ENCODE measurements around the gene PHLDB1.
"Not testable (repeated sequence)": the region's sequence is repeated elsewhere in the genome, so short reads cannot be mapped to it uniquely, and the experiment has no call there.

PHLDB1 gene

DNA sequence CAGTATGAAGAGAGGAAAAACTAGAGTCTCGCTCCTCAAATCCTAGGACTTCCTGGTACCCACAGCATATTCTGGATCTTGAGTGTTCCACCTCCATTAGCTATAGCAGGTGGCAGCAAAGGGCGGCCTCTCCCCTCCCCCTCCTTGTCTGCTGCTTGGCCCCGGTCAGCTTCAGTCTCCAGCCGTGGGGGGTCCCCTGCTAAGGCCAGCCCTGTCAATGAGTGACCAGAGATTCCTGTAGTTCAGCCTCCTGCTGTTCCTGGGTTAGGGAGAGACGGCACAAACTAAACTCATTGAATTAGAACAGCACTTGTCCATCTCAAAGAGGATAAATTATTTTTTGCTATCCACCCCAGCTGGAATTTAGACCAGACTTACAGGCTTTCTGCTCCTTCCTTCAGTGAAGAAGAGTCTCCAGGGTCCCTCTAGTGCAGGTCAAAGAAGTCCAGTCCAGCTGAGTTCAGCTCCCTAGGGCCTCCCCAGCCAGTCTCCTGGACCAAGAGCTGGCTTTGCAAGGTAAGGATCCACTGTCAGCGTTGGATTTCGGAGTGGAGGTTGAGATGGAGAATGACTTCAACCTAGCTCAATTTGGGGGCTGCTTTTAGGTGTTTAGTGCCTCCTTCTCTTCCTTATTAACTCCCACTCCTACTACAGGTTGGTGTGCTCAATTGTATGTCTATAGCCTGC is 1.1 kb upstream of the PHLDB1 start:
- DNase-seq: no peak

DNA sequence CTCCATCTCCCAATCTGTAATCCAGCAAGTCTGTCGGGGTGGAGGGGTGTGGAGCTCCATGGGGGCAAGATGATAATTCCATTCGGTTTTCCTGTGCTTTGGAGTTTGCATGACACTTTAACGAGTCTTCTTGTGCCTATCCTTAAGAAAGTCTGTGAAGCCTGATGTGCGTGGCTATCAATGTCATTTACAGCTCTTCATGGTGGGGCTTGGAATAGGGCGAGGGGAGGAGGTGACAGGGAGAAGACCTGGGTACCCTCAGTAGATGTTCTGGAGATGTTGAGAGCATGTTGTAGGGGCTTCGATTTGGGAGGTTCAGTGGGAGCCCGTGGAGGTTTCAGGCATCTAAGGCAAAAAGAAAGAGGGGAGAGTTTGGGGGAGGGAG is 579 bp upstream of the PHLDB1 start:
- DNase-seq: no peak

DNA sequence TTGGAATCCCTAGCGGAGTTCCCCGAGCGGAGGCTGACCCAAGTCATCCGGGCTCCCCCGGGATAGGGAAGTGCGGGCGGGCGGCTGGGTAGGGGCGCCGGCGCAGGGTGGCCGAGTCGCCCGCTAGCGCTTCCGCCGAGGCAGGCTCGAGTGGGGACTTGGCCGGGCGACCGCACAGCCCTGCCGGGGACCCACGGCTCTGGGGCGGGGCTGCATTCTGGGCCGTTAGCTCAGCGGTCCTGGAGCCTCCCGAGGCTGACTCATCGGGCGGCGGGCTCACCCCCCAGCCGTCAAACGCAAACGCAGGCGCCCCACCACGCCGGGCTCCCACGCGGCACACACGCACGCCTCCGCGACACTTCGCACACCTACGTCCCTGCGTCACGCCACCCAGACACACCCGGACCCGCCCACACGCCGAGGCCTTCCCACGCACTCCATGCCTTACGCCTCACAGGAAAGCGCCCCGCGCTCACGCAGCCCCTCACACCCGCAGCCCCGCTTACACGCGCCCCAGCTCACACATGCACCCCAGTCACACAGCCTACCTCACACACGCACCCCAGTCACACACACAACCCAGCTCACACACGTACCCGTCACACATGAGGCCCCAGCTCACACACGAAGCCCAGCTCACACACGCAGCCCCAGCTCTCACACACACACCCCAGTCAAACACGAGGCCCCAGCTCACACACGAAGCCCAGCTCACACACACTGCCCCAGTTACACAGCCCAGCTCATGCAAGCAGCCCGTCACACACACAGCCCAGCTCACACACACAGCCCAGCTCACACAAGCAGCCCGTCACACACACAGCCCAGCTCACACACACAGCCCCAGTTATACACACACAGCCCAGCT is 1.2 kb downstream of the PHLDB1 start:
- no peak for DNase-seq

DNA sequence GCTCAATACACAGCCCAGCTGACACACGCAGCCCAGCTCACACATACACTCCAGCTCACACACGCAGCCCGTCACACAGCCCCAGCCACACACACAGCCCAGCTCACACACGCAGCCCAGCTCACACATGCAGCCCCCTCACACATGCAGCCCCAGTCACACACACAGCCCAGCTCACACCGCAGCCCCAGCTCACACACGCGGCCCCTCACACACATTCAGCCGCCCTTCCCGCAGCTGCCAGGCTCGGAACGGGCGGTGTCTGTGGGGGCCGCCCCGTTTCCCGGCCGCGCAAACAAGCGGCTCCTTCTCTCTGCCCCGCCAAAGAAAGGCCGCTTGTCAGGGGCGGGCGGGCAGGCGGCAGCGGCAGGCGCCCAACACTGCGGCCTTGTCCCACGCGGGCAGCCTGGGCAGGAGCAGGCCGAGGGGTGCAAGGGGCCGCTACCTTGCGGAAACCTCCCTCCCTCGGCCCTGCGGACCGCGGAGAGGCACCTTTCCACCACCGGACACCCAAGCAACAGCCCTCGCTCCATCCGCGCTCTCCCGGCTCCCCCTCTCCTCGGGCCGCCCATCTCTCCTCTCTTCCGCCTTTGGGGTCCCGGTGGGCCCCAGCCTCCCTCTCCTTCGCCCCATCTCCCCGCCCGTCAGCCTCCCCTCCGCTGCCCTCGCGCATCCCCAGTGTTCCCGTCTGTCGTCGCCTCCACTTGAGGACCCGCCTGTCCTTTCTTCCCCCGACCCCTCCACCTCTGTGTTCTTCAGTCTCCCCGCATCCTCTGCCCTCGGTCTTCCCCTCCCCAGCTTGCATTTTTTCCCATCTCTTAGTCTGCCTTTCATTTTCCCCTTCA is 2.2 kb downstream of the PHLDB1 start:
- no peak for DNase-seq

DNA sequence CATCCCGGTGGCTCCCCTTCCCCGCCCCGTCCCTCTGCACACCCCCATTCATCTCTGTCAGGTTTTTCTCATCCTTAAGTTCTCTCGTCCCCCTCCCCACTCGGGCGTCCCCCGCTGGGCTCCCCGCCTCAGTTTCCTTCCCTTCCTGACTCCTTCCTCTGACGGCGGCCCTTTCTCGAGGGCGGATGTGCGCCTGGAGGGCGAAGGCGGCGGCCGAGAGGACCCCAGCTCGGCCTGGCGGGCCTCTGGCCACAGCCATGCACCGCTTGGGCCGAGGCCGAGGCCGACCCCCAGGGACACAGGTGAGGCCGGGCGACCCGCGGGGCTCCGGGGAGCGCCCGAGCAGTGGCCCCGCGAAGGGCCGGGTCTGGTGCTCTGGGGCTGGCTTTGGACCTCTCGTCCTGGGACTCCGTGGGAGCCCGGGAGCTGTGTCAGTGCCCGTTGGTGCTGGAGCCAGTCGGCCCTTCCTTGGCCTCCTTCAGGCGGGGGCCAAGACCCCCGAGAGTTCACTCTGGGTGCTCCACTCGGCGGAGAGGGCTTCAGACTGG is 2.9 kb downstream of the PHLDB1 start:
- no peak for DNase-seq

DNA sequence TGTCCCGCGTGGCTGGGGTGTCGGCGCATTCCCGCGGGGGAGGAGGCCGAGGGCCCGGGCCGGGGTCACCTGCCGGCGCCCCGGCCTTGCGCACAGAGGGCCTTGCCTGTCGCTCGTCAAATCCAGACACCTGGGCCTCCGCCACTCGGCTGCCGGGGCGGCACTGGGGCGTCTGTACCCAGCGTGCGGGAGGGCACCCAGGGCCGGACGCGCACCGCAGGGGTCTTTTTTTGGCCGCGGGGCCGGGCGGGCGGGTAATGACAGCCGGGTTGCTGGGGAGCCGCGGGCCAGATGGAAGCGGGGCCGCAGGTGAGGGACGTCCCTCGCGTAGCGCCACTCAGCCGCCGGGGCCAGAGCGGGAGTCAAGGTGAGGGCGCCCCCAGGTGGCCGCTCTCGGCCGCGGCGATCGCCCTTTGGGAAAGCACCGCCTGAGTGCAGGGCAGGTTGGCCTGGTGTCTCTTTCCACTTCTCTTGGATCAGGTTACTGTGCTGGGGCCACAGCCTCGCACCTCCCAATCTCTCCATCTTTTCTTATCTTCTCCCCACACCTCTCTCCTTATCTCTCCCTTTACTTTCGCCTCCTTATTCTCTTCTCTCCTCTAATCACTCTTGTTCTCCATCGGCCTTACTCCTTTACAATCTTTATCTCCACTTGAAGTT is 3.5 kb downstream of the PHLDB1 start:
- no peak for DNase-seq

DNA sequence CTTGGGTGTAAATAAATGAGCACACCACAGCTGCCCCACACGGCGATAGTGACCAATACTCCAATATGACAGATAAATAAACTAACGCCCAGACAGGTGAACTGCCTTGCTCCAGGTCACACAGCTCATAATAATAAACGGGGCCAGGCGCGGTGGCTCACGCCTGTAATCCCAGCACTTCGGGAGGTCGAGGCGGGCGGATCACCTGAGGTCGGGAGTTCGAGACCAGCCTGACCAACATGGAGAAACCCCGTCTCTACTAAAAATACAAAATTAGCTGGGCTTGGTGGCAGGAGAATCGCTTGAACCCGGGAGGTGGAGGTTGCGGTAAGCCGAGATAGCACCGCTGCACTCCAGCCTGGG is 4.0 kb downstream of the PHLDB1 start:
- DNase-seq: not testable (repeated sequence)

DNA sequence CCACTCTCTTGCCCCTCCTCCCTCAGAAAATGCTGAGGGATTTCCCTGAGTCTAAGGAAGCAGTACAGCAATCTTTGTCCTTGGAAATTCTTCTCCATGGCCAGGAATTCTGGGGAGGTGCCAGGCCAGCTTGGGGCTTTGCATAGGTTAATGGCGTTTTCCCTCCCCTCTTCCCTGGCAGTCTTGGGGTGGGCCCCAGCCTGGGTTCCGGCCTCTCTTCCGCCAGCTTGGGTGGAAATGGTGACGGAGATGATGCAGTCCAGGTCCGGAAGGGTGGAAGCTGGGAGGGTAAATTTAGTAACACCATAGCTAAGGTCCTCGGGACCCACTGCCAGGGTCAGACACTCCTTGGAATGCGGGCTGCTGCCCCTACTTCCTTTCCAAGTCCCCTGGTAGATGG is 5.0 kb downstream of the PHLDB1 start:
- no peak for DNase-seq

DNA sequence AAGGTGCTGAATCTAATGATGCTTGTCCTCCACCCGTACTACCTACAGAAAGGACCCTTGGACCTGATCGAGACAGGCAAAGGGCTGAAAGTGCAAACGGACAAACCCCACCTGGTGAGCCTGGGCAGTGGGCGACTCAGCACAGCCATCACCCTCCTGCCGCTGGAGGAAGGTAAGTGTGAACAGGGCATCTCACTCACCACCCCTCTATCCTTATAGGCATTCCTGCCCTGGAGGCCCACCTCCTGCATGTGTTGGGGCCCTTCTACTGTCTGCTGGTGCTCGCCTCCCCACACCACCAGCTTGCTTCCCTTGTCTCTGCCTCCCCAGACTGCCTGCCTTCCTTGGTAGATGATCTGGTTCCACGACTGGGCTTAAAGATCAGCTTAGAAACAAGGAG is 7.1 kb downstream of the PHLDB1 start:
- no peak for DNase-seq

DNA sequence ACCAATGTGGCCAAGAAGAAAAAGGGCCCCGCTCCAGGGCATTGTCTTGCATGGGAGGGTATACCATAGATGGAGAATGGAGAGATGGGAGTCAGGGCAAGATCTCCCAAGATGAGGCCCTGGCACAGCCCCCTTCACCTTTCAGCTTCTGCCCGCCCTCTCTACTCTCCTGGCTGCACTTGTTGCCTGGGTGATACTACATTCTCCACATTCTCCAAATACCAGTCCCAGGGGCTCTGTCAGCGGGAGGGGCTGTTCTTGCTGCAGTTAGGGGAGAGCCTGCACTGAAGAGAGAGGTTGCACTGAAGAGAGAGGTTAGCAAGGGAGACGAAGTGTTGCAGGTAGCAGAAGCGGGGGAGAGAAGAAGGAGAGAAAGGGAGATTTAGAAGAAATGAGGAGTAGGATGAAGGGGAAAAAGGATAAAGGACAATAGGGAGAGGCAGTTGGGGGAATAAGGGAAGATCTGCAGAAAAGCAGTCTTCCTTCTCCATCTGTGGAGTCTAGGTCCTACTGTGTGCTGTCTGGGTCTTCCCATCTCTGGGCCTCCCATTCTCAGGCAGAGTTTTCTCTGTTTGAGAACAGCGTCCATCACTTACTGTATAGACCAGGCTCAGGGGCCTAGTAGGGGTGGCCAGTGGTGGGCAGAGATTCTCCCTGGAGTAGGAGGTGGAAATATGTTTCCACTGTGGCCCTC is 8.0 kb downstream of the PHLDB1 start:
- no peak for DNase-seq

DNA sequence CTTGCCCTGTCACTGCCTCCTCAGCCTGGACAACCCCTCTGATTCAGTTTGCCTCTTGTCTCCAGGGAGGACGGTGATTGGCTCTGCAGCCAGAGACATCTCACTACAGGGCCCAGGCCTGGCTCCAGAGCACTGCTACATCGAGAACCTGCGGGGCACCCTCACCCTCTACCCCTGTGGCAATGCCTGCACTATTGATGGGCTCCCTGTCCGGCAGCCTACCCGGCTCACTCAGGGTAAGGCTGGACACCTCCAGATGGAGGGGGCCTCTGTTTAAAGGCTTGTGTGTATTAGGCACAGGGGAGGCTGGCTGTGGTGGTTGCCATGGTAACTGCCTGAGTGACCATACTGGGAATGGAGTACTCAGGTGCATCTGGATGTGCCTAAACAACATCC is 8.6 kb downstream of the PHLDB1 start:
- no peak for DNase-seq

DNA sequence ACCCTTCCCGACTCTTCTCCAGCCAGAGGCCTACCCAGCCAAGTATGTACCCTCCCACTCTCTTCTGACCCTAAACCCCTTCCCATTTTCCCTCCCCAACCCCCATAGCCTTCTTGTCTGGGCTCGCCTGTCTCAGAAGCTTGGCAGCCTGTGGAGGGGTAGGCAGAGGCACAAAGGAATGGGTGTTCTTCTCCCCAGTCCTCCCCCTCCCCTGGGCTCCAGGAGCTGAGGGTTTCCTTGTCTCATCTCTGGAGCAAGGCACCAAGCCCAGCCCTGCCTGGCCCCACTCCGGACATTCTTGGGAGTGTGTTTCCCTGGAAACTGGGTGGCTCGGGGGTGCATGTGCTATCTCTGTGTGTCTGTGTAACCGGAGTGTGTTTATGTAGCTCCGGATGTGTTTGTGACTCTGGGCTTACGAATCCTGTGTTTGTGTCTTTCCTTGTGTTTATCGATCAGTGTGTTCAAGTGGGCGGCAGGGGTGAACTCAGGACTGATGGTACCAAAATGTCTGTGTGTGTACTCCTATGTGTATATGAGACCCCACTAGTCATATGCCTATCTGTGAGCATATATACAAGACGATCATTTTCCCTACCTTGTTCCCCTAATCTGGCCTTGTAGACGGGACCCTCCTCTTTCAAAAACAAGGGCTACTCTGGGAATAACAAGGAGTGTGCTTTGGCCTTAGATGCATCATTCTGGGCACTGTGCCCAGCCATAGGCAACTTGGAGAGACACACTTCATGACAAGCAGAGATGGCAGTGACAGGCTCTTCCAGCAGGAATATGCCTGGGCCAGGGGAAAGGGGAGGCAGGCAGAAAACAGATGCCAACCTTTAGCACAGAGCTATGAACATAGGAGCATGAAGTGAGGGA is 10.9 kb downstream of the PHLDB1 start:
- no peak for DNase-seq

DNA sequence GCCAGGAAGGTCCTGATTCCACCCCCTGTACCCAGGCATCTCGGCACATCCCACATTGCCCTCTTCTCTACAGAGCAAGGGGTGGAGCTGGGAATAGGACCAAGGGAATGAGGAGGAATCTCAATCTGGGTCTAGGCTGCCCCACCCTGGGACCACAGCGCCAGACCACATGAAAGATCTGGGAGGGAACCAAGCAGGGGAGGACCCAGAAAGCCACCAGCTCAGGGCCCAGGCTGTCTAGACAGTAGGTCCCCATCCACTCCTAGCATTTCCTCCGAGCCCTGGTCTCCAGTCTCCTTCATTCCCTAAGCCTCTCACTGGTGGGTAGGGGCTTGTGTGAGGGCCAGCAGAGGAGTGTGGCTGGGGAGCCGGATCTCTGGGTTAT is 11.6 kb downstream of the PHLDB1 start:
- no peak for DNase-seq

DNA sequence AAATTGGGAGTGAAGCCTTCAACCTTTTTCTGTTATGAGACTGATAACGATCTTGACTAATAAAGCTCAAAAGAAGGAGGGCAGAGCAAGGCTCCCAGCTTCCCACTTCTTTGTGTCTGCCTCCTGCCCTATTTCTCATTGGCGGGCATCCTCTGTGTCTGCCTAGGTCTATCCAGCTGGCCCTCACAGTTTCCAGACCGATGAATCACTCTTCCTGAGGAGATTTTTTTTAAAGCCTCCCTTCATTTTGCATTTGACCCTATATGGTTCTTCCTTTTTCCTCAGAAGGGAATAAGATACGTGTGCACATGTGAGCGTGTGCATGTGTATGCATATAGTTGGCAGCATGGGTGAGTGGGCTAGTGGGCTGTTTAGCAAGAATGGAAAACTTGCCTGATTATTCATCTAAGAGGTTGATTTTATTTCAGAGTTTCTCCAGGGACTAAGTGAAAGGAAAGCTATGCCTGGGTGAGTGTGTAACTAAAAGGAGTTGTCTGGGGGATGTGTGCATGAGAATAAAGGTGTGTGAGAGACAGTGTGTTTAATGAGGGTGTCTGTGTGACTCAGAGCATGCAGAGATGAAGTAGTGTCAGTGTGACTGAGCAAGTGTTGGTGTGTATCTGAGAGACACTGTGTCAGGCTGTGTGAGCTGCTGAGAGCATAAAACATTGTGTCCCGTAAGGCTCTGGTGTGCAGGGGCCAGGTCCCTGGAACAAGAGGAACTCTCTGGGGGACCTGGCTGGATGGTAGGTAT is 12.2 kb downstream of the PHLDB1 start:
- DNase-seq: no peak

DNA sequence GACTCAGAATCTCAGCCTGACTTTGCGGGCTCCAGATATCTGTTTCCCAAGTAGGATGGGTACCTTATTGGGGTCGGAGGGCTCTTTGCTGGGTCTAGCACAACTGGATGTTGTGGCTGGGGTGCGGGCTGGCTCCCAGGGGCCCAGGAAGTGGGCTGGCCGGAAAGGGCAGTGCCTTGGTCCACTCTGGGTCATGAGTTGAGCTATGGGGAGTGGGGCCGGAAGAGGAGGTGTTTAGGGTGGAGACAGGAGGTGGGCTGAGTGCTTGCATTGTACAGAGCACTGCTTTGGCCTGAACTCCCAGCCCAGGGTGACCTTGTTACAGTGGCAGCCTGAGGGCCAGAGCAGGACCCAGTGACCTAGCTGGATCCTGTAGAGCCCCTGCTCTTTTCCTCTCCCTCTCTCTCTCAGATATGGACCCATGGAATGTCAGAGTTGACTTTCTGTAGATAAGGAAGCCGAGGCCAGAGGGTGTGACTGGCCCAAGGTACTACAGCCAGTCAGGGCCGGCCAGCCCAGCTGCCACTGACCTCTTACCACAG is 13.2 kb downstream of the PHLDB1 start:
- no peak for DNase-seq

DNA sequence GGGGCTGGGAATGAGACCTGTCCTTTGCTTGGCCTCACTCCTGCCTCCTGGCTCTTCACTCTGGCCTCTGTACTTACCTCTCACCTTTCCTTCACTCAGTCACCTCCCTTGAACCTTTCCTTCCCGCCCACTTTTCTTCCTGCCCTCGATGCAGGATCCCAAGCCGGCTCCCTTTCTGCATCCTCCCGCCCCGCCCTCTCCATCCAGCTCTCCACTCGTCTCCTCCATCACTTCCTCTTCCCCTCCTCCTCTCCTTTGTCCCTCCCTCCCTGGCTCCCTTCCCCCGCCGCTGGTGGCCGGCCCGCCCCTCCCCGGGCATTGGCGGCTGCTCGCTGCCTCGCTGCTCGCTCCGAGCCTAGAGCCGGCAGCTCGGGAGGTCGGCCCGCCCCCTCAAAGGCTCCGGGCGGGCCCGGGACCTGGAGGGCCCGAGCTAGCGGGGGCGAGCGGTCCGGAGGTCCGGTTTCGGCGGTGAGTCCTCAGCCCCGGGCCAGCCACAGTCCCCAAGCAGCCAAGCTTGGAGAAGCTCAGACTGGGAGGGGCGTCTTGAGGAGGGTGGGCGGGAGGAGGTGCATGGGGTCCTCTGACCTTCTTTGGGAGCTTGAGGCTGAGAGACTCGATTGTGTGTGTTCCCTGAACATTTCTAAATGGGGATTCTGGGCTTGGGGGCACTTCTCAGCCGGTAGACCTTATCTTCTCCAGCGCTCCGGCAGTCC is 13.8 kb downstream of the PHLDB1 start:
- peak; percentile 3 for DNase-seq

DNA sequence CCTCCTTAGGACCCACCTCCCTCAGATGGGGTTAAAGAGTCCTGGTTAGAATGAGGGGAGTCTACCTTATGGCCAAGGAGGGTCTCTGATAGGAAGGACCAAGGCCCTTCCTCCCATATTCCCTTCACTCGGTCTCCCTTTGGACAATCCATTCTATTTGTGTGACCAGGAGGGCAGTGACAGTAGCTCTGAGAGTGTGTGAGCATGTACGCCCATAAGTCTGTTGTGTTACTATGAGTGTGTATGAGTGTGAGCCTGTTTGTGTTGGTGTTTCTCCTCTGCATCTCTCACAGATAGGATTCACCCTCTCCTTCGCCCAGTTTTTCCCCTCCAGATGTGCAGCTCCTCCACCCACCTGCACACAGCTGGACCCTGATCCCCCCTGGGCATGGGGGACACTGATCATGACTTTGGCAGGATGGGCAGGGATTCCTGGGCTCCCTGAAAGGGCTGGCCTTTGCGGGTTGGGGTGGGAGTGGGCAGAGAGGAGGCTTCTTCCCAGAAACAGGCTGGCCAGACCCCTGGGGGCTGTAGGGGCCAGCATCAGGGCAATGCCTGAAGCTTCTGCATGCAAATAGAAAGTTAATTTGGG is 14.5 kb downstream of the PHLDB1 start:
- DNase-seq: no peak

DNA sequence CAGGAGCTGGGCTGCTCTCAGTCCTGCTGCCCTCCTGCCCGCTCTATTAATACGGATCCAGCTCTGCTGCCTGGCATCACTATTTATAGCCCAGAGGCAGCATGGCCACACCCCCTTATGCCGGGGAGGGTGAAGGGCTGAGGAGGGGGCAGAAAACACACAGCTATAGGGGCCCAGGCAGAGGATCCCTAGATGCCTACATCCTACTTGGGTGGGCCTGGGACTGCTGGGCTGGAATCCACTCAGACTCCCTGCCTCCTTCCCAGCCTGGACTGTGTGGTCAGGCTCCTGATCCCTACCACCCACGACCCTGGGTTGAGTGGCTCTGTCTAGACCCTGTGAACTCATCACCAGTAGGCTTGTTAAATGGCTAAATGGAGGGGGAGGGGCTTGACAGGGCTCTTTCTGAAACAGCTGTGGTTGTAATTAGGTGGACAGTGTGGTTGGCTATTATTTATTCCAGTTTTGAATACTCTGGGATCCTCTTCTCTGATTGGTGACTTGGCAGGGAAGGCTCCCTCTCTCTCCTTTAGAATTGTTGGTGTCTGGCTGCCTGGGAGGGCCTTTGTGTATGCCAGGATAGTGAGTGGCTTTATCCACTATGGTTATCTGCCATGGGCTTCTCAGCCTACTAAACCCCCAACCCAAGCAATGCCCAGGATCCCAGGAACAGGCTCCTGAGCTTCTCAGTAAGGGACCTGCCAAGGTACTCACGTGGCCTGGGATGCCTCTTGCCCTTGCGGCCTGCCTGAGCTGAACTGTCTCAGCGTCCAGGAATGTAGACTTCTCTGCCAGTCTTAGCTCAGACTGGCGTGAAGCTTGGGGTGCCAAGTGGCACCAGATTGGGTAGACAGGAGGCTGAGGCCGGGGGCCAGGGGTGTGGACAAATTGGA is 15.2 kb downstream of the PHLDB1 start:
- no peak for DNase-seq
